Fibroblast of the conjunctiva (primary cell): ENCODE measurements around the gene TOR4A.
A peak's percentile ranks its signal among the peaks of the same experiment; 100 is the strongest.
"Not testable (repeated sequence)": the region's sequence is repeated elsewhere in the genome, so short reads cannot be mapped to it uniquely, and the experiment has no call there.

Experiments
- DNase-seq: peaks from one replicate; pipeline ENCODE4 v3.0.0-alpha.2; 2010; ENCODE audit warnings: low read depth

The TOR4A gene

DNA sequence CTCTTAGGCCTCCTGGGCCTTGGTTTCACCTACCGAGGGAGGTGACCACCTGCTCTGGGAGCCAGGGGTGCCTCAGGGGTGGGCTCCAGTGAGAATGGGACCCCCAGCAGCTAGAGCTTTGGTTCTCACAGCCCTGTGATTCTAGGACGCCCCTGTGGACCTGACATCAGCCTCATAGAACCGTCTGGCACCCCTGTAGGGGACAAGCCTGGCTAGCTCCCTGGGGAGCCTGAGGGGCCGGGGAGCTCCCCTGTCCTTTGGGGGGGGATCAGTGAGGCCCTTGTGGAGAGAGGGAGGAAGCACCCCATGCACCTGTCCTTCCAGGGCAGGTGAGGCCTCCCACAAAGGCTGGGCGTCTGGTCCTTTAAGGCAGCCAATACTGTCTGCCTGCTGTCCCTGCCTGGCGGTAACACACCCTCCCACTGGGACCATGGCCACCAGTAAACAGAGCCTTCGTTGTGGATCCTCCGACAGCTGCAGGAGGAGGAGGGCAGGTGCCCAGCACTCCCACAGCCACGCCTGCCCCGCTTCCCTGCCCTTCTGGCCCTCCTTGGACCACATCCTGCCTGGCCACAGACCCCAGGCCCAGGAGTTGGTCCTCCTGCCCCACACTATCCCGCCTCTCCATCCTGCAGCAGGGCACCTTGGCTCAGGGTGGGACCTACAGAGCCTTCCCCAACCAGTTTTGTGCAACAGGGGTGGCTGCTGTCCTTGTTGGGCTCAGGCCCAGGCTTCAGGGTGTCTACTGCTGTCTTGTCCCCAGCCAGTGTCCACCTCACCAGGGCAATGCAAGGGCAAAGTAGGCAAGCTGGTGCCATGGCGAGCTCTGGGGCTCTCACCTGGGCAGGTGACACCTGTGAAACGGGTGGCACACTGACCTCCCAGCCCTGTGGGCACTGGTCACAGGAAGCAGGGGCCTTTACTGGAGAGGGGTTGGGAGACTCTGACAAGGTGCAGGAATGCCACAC lies 39.5 kb upstream of the TOR4A start:
- DNase-seq: no peak

DNA sequence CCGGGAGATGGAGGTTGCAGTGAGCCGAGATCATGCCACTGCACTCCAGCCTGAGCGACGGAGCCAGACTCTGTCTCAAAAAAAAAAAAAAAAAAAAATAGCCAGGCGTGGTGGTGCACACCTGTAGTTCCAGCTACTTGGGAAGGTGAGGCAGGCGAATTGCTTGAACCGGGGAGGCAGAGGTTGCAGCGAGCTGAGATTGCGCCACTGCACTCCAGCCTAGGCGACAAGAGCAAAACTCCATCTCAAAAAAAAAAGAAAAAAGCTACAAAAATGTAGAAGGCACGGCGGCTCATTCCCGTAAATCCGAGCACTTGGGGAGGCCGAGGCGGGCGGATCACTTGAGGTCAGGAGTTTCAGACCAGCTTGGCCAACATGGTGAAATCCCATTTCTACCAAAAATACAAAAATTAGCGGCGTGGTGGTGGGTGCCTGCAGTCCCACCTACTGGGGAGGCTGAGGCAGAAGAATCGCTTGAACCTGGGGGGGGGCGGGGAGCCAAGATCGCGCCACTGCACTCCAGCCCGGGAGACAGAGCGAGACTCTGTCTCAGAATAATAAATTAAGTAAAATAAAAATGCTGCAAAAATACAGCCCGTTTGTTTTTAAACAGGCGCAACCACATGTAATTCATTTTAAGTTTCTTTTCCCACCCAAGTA lies 37.9 kb upstream of the TOR4A start:
- DNase-seq: not testable (repeated sequence)

DNA sequence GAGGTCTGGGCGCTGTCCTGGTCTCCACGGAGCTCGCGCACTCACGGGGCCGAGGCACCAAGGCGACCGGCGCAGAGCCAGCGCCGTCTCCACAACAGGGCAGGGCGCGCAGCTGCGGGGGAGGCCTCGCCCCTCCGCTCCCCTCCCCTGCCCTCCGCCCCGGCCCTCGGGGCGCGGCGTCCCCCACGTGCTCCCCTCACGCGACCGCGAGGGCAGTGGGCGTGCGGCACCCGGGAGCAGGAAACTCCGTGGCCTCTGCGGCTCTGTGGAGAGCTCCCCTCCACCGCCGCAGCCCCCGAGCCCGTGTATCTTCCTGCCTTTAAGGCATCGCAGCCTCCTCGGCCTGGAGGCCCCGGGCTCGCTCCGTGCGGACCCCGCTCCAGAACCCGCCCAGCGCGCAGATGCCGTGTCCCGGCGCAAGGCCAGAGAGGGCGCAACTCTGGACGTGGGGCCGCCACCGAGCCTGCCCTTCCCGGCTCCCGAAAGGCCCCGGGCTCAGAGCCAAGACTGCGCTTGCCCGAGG lies 37.1 kb upstream of the TOR4A start:
- DNase-seq: peak; percentile 81

DNA sequence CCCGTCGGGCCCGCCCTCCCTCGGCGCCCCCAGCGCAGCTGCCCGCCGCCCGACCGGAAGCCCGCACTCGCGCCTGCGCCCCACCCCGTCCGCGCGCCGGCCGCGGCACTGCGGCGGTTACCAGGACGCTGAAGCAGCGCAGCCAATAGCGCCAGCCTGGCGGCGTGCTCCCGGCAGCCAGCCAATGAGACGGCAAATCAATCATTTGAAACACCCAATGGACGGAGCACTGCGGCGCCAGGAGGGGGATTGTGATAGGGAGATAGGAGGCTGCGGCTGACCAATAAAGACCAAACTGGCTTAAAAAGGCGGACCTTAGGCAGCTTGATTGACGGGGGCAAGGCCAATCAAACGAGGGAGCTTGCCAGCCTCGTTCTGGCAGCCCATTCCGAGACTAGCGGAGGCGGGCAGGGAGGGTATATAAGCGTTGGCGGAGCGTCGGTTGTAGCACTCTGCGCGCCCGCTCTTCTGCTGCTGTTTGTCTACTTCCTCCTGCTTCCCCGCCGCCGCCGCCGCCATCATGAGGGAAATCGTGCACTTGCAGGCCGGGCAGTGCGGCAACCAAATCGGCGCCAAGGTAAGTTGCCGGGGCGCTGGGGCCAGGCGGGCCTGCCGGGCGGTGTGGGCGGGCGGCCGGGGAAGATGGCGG lies 36.6 kb upstream of the TOR4A start, which contains the start of gene TUBB4B:
Gene TUBB4B (plus strand): TSS at position 447 of the 649 bp plus-strand sequence. CDS start 74 bp downstream, at position 521.
- DNase-seq: peak; percentile 100

DNA sequence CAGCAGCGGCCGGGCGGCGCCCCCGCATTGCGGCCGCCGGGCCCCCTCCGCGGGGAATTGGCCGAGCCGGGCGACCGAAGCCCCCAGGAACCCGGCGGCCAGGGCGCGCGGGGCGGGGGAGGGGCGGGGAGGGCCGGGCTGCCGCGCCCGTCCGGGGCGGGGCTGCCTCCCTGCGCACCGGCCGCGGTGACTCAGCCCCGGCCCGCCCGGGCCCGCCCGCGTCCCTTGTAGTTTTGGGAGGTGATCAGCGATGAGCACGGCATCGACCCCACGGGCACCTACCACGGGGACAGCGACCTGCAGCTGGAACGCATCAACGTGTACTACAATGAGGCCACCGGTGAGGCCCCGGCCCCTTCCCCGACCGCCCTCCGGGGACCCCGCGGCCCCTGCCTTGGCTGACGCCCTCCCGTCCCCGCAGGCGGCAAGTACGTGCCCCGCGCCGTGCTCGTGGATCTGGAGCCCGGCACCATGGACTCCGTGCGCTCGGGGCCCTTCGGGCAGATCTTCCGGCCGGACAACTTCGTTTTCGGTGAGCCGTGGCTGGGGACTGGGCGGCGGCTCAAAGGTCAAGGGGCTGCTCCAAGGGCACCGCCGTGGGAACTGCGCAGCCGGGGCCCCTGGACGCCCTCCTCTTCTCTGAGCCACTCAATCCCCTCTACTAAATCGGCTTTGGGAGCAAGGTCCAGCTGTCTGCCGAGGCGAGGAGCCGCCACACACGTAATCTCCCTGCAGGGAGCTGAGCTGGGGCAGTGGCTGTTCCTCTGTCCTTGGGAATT lies 35.8 kb upstream of the TOR4A start:
- DNase-seq: peak; percentile 12

DNA sequence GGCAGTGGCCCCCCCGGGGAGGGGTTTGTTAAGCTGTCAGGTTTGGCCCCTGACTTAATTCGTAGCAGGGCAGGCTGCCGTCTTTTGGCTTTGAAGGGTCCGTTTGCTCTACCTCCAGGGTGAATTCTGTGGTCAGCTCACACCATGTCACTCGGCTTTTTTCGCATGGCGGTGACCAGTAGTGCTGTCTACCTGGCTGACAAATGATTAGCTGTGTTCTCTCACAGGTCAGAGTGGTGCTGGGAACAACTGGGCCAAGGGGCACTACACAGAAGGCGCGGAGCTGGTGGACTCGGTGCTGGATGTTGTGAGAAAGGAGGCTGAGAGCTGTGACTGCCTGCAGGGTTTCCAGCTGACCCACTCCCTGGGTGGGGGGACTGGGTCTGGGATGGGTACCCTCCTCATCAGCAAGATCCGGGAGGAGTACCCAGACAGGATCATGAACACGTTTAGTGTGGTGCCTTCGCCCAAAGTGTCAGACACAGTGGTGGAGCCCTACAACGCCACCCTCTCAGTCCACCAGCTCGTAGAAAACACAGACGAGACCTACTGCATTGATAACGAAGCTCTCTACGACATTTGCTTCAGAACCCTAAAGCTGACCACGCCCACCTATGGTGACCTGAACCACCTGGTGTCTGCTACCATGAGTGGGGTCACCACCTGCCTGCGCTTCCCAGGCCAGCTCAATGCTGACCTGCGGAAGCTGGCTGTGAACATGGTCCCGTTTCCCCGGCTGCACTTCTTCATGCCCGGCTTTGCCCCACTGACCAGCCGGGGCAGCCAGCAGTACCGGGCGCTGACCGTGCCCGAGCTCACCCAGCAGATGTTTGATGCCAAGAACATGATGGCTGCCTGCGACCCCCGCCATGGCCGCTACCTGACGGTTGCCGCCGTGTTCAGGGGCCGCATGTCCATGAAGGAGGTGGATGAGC lies 35.0 kb upstream of the TOR4A start:
- DNase-seq: no peak

DNA sequence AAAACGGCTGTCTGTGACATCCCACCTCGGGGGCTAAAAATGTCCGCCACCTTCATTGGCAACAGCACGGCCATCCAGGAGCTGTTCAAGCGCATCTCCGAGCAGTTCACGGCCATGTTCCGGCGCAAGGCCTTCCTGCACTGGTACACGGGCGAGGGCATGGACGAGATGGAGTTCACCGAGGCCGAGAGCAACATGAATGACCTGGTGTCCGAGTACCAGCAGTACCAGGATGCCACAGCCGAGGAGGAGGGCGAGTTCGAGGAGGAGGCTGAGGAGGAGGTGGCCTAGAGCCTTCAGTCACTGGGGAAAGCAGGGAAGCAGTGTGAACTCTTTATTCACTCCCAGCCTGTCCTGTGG lies 34.3 kb upstream of the TOR4A start:
- DNase-seq: not testable (repeated sequence)

DNA sequence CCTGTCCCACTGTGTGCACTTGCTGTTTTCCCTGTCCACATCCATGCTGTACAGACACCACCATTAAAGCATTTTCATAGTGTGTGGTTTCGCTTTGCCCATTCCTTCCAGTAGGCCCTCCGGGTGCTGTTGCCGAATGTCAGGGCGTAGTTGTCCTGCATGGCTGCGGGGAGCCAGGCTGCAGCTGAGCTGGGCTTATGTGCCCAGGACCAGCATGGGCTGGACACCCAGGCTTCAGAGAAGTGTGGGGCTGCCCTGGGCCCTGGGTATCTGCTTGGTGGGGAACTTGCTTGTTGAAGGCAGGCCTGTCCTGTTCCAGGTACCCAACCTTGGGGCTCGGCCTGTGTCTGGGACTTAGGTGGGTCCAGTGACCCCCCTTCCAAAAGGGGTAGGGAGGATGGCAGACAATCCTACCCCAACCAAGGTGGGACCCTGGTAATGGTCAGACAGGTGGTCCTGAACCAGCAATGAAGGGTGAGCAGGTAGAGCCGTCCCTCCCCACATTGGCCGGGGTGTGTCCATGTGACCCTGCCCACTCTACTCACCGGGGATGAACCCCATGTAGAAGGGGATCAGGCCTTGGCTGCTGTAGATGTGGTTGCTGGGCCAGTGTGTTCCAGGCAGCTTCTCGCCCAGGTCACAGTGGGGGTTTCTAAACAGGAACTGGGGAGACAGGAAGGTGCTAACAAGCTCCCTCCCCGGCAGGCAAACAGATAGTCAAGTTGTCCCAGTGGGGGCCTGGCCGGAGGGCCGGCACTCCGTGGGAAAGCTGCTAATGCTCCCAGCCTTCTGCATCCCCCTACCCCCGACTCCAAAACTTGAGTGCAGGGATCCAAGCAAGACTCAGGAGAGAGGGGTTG lies 33.7 kb upstream of the TOR4A start:
- no peak for DNase-seq

DNA sequence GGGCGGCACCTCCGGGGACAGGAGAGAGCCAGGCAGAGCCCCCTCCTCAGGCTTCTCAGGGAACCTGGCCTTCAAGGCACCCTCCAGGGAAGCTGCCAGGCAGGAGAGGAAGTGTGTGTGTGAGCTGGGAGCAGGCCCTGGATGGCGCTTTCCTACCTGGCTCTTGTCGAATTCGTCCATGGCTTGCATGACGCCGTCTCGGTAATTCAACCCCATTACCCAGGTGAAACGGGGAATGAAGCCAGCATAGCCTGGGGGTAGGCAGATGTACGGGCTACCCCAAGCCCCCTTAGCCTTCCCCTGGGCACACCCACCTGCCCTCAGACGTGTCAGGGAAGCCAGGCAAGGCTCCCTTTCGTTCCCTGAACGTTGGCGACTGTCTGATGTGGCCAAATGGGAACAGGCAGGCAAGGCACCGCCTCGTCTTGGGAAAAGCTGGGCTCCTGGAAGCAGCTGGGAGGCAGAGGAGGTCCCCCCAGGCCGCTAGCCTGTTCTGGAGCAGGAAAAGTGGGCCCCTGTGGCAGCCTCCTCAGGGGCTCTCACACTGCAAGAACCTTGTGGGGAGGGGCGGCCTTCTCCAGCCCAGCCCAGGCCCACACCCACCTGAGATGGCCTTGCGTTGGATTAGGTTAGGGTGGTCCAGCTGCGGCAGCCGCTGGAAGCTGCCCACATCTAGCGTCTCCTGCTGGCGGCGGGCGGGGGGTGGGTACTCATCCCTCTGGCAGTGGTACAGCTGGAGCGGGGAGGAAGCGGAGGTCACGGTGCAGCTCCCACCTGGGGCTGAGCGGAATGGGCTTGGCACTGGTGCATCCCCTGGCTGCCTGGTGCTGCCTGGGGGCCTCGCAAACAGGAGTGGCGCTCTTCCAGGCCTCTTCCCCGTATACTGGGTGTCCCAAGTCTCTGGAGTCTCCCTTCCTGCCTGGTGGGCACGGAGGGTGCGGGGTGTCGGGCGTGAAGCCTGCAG lies 32.8 kb upstream of the TOR4A start:
- no peak for DNase-seq

DNA sequence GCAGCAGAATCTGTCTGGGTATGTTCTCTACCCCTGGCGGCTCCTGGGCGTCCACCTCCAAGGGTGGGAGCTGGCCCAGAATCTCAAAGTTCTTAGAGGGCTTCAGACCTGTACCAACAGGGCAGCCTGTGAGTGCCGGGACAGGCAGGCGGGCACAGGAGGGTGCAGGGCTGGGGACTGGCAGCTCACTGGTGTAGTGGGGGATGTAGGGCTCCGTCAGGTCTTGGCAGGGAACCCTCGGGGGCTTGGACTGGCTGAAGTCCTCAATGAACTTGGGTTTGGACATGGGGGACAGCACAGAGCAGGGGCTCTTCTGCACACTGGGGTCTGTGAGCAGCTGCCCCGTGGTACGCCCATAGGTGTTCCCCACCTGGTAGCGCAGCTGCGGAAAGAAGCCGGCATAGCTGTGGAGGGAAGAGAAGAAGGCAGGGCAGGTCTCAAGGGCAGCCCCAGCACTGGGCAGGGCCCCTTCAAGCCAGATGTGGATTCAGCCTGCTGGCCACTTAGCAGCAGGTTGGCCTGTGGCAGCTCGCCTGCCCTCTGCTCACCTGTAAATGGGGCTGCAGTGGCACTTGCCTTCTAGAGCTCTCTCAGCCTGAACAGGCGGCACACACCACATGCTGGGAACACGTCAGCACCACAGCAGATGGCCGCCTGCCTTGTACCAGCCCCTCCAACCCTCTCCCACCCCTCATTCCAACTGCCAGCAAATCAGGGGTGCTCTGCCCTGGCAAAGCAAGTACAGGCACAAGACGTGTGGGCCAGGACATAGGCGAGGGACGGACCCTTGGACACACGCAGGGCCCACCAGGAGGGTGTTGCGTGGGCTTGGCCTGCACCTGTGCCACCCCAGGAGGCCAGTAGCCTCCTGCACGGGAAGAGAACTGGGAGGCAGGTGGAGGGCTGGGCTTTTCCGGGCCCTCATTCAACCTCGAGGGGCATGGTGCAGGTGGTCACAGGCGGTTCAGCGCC lies 31.8 kb upstream of the TOR4A start:
- no peak for DNase-seq

DNA sequence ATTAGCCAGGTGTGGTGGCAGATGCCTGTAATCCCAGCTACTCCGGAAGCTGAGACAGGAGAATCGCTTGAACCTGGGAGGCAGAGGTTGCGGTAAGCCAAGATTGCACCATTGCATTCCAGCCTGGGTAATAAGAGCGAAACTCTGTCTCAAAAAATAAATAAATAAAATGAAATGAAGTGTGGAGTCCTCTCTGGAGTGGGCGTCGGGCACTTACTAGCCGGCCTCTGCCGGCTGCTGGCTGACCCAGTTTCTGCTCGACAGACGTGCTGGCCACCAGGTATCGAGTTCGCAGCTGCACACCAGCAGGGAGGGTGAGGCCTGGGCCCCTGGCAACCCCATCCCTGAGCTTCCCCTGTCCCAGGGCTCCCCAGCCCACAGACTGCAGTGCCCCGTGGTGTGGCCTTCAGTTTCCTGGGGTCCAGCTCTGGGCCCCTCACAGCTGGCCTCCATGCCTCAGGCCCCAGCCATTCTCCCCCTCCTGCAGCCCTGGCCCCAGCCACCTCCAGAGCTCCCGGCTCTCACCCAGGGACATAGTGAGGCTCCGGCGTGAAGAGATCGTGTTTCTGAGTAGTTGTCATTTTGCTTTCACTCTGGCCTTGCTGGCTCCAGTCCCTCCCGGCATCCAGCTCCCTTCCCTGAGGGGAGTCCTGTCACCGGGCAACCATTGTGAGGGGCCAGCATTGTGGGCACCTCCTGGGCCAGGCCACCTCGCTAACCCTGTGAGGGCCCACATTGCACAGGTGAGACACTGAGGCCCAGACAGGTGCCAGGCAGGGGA lies 30.2 kb upstream of the TOR4A start:
- no peak for DNase-seq

DNA sequence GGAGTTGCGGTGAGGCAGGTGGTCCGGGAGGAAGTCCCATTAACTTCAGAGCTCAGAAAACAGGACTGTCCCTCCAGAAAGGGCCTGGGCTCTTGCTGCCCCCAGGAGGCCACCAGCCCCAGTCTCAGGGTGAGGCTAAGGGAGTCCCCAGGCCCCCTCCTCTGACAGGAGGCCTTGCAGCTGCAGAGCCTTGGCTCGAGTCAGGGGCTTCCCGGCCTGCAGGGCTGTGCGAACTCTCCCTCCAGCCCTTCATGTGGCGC lies 29.7 kb upstream of the TOR4A start:
- no peak for DNase-seq

DNA sequence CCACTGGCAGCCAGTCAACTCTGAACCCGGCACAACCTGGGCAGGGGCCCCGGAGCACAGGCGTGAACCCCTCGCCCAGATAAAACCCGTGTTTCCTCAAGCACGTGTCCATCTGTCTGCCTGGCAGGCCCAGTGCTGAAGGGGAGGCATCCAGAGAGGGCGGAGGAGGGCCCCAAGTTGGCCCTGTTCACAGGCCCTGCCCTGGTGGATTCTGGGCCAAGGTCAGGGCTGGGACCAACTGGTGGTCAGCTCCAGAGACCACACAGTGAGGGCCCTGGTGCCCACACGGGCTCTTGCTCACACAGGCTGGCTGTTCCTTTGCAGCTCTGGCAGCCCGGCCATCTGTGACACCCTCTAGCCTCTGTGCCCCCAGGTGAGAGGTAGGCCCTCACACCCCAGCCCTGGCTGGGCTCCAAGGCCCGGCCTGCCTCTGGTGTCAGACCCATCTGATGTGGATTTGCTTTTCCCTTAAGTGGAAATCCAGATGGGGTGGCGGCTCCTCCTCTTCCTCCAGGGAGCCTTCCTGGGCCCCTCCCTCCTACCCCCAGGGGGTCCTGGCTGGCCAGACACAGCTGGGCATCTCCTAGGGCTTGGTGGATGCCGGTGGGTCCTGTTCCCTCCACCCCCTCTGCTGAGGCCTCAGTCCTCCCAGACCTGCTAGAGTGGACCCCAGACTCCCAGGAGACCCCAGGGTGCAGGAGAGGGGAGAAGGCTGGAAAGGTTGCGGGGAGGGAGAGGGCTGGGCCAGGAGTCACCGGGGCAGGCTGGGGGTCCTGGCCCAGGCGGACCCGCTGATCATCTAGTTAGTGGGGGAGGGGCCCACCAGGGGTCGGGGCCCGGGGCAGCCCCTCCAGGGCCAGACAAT lies 27.0 kb upstream of the TOR4A start:
- DNase-seq: no peak

DNA sequence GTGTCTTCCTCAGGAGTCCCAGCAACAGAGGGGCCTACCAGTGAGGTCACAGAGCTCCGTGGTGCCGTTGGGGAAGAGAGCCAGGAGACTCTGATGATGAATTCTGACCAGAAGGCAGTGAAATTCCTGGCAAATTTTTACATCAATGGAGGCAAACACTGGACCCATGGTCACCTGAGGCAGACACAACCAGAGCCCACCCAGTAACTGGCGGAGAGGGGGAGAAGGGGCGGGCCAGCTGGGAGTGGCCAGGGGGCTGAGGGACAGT lies 26.4 kb upstream of the TOR4A start, which contains the start of gene STPG3:
Gene STPG3 (plus strand): TSS at position 93 of the 268 bp plus-strand sequence. CDS start 1 bp downstream, at position 94.
- DNase-seq: no peak

DNA sequence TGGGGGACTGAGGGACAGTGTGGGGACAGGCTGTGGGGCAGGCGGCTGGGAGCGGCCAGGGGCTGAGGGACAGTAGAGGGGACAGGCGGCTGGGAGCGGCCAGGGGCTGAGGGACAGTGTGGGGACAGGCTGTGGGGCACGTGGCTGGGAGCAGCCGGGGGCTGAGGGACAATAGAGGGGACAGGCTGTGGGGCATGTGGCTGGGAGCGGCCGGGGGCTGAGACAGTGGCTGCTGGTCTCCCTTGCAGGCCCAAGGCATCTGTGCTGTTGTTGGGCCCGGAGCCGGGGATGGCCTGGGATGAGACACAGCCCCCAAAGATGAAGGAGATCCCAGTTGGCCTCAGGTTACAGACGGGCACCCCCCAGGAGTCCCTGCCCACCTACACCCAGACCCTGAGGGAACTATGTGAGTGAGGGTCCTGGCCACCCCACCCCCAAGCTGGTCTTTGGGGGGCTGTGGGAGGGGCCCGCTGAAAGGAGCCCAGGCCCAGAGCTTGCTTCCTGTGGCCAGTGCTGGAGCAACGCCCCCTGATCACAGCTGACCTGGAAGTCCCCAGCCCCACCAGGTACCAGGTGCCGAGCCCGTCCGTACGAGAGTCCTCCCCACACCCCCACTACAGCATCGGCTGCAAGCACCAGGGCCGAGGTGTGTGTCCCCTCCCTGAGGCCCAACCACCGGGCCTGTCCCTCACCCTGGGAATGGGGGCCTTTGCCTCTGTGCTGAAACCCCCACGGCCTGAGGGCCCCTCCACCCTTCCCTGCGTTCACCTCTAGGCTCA lies 25.8 kb upstream of the TOR4A start:
- DNase-seq: no peak
